Measurements from ENCODE around the gene PRKN.

The PRKN gene

GRCh38 chr6:161442420-161442819 lies 1285.1 kb downstream of the PRKN start:
- no peak for DNase-seq (ENCODE audit: low read depth in 2 of 3, low spot score in 2 of 3)

- no peak for DNase-seq (ENCODE audit: low read depth in 2 of 3, low spot score in 2 of 3)
Measured at GRCh38 chr6:161440299-161440698, 1287.3 kb downstream of the PRKN start.

GRCh38 chr6:161439093-161439492 lies 1288.5 kb downstream of the PRKN start:
- no peak for DNase-seq (ENCODE audit: low read depth in 2 of 3, low spot score in 2 of 3)

- DNase-seq (ENCODE audit: low read depth in 2 of 3, low spot score in 2 of 3): no peak
Measured at GRCh38 chr6:161438430-161439030, 1289.0 kb downstream of the PRKN start.

- no peak for DNase-seq (ENCODE audit: low read depth in 2 of 3, low spot score in 2 of 3)
Measured at GRCh38 chr6:161437851-161438250, 1289.7 kb downstream of the PRKN start.

GRCh38 chr6:161436106-161436876 lies 1291.3 kb downstream of the PRKN start:
- no peak for DNase-seq (ENCODE audit: low read depth in 2 of 3, low spot score in 2 of 3)

- no peak for DNase-seq (ENCODE audit: low read depth in 2 of 3, low spot score in 2 of 3)
Measured at GRCh38 chr6:161435748-161436070, 1291.9 kb downstream of the PRKN start.

GRCh38 chr6:161434921-161435747 lies 1292.4 kb downstream of the PRKN start:
- no peak for DNase-seq (ENCODE audit: low read depth in 2 of 3, low spot score in 2 of 3)

- DNase-seq (ENCODE audit: low read depth in 2 of 3, low spot score in 2 of 3): no peak
Measured at GRCh38 chr6:161434350-161434749, 1293.2 kb downstream of the PRKN start.

GRCh38 chr6:161432546-161432945 lies 1295.0 kb downstream of the PRKN start:
- no peak for DNase-seq (ENCODE audit: low read depth in 2 of 3, low spot score in 2 of 3)

- DNase-seq (ENCODE audit: low read depth in 2 of 3, low spot score in 2 of 3): no peak
Measured at GRCh38 chr6:161429921-161430490, 1297.6 kb downstream of the PRKN start.

- DNase-seq (ENCODE audit: low read depth in 2 of 3, low spot score in 2 of 3): no peak
Measured at GRCh38 chr6:161424421-161424820, 1303.1 kb downstream of the PRKN start.

GRCh38 chr6:161422710-161423680 lies 1304.6 kb downstream of the PRKN start:
- DNase-seq (ENCODE audit: low read depth in 2 of 3, low spot score in 2 of 3): no peak

- no peak for DNase-seq (ENCODE audit: low read depth in 2 of 3, low spot score in 2 of 3)
Measured at GRCh38 chr6:161418463-161418945, 1309.1 kb downstream of the PRKN start.

- no peak for DNase-seq (ENCODE audit: low read depth in 2 of 3, low spot score in 2 of 3)
Measured at GRCh38 chr6:161417717-161418462, 1309.7 kb downstream of the PRKN start.

- no peak for DNase-seq (ENCODE audit: low read depth in 2 of 3, low spot score in 2 of 3)
Measured at GRCh38 chr6:161415302-161415855, 1312.2 kb downstream of the PRKN start.

GRCh38 chr6:161414707-161415106 lies 1312.9 kb downstream of the PRKN start:
- DNase-seq (ENCODE audit: low read depth in 2 of 3, low spot score in 2 of 3): no peak

- no peak for DNase-seq (ENCODE audit: low read depth in 2 of 3, low spot score in 2 of 3)
Measured at GRCh38 chr6:161414180-161414579, 1313.4 kb downstream of the PRKN start.

GRCh38 chr6:161413355-161413771 lies 1314.2 kb downstream of the PRKN start:
- DNase-seq (ENCODE audit: low read depth in 2 of 3, low spot score in 2 of 3): no peak

Data from activated CD8-positive, alpha-beta memory T cell treated with anti-CD3 and anti-CD28 coated beads for 48 hours (primary cell).